Vagina (tissue), 2 donors: ENCODE data around the gene FAIM2.

ENCODE experiments used
- CTCF ChIP-seq, 3 experiments: fragments of 450-650 bp in 2 of 3; fragments of 200-600 bp in 1 of 3; sonication (generic) in 1 of 3; IDR thresholded peaks; one replicate each; pipeline ENCODE4 v1.5.1; 2017 to 2019; ENCODE audit warnings: antibody characterized with exemption in 3 of 3, mild to moderate bottlenecking in 2 of 3, moderate library complexity in 2 of 3
- POLR2A ChIP-seq, 2 donors: fragments of 450-650 bp; IDR thresholded peaks; one replicate each; pipeline ENCODE4 v1.6.1; 2017; ENCODE audit warnings: antibody characterized with exemption in 2 of 2, mild to moderate bottlenecking in 2 of 2, moderate library complexity in 2 of 2
- POLR2AphosphoS5 ChIP-seq, 2 donors: sonication (generic); formaldehyde crosslinking; IDR thresholded peaks; one replicate each; pipeline ENCODE4 v1.9.0; 2017; ENCODE audit warnings: antibody characterized with exemption in 2 of 2, mild to moderate bottlenecking in 2 of 2, low read depth in 1 of 2; ENCODE audit not compliant: insufficient read depth in 1 of 2

DNA sequence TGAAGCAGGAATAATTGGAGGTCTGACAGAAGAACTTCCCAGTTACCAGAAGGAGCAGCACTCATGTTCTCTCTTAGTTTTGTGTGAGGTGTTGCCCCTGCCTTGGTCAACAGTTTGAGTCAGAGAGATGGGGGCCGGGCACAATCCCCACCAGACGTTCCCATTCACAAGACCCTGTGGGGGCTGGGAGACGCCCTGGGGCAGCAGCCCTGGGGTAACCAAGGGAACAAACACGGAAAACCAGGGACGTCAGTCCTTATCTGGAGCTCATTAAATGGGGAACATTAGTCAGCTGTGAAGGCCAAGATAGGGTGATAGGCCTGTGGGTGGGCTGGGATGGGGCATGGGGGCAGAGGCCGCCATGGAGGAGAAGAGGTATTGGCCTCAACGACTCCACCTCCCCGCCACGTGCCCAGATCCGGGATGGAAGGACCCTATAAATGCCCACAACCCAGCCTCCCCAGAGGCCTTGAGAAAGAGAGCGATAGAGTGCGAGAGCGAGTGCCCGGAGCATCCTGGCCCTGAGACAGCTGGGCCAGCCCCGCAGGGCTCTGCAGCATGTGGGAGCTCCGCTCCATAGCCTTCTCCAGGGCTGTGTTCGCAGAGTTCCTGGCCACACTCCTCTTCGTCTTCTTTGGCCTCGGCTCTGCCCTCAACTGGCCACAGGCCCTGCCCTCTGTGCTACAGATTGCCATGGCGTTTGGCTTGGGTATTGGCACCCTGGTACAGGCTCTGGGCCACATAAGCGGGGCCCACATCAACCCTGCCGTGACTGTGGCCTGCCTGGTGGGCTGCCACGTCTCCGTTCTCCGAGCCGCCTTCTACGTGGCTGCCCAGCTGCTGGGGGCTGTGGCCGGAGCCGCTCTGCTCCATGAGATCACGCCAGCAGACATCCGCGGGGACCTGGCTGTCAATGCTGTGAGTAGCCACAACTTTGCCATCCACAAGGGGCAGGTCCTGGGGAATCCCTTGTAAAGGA lies 46.9 kb upstream of the FAIM2 start, which contains the start of gene AQP2:
- TF ChIP-seq POLR2A (IDR thresholded peaks at IDR 0.05): no peak
- TF ChIP-seq CTCF (IDR thresholded peaks at IDR 0.05): no peak
- TF ChIP-seq POLR2AphosphoS5 (IDR thresholded peaks at IDR 0.05; ENCODE audit: insufficient read depth in 1 of 2, low read depth in 1 of 2): no peak
